Stimulated activated naive CD8-positive, alpha-beta T cell treated with anti-CD3 and anti-CD28 coated beads, Interleukin-15, Interleukin-2, amounts not matched to agents 100 U/mL and 50 U/mL, for 24 hours (primary cell): ENCODE results near the gene MRPL19.
A peak's percentile ranks its signal among the peaks of the same experiment; 100 is the strongest.

Experiments
- ATAC-seq: fragments of 150-1000 bp; cut with Tn5 transposase; one replicate; pipeline ENCODE4 v1.10.0; 2021
- DNase-seq: peaks from one replicate; pipeline ENCODE4 v3.0.0; 2021

Gene MRPL19

DNA sequence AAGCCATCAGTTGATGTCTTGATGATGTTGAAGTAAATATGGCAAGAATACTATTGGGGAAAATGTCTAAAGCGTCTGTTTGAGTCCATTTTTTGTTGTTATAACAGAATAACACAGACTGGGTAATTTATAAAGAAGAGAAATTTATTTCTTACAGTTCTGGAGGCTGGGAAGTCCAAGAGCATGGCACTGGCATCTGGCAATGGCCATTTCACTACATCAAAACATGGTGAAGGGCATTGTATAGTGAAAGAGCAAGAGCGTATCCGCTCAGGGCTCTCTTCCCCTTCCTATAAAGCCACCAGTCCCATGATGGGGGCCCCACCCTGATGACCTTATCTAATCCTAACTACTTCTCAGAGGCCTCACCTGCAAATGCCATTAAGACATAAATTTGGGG, 29.6 kb upstream of the MRPL19 start:
- ATAC-seq (no peak), DNase-seq (no peak)

DNA sequence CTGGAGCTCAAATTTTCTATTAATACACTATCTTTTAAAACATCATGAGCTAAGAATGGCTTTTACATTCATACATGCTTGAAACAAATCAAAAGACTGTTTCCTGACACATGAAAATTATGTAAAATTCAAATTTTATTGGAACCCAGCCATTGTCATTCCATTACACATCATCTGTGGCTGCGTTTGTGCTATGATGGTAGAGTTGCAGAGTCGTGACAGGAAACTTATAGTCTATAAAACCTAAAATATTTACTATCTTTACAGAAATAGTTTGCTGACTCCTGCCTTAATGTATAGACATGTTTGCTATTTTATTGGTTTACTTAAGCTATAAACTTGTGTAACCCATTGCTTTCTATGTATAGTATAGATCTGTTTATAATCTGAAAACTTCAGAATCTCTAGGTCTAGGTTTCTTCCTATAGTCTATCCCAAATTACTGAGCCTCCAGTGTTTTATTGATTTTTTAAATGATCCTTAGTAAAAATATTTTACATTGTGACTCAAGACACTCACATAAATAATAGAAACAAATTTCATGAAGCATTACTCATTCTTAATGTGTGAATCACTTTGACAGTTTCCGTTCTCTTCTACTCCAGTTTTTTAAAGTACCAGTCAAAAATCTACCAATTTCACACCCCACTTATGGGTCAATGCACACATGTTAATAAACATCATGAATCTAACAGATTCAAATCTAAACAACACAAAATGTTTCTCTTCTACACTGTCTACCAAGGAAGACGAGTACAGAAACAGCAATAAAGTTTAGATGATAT, 26.4 kb upstream of the MRPL19 start:
- ATAC-seq (no peak), DNase-seq (no peak)

DNA sequence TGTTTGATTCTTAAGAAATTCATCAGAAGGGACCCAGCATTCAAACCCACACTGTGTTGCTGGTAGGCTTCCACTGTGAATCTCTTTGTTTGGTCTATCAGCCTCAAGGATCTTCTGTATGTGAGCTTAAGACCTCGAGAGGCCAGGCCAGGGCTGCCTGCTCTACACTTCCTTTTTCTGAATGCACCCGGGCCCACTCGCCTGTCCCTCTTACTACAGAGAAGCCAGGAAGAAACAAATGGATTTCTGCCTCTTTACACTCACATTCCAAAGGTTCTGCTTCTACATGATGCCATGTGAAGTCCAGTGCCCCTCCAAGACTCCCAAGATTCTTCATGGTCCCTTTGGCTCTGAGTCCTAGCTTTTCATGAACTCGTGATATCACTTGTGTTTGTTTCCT, 25.4 kb upstream of the MRPL19 start:
- DNase-seq (no peak), ATAC-seq (no peak)

DNA sequence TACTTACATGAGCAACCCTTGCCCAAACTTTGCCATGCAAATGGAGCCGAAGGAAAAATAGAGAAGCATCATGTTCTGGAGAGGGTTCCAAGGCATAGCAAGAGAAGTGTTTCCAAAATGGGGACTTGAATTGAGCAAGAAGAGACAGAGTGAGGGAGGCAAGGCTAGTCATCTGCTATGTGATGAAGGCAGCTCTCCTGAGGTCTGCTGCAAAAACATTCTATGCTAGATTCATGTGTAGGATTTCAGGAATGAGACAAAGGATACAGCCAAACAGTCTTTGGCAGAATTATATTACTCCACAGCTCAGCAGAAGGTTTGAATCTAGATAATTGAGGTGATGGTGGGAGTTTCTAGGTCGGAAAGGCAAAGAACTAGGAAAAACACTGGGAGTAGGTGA, 24.1 kb upstream of the MRPL19 start:
- ATAC-seq (no peak), DNase-seq (no peak)

DNA sequence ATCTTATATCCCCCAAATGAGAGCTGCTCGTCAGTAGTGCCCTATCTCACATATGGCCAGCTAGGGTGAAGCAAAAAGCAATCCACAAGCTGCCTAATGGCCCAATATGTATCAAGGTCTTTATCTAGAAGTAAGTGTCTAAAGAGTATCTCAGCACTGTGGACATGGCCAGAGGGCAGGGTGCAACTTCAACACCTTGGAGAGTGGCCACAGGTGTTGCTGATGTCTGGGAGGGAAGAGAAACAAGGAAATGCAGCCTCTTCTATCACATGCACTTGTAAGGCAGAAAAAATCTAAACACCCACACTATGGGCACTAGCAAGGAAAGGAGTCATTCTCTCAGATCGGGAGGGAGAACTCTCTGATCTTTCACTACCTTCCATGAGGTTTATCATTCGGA, 23.7 kb upstream of the MRPL19 start:
- no peak for ATAC-seq
- DNase-seq = no peak

DNA sequence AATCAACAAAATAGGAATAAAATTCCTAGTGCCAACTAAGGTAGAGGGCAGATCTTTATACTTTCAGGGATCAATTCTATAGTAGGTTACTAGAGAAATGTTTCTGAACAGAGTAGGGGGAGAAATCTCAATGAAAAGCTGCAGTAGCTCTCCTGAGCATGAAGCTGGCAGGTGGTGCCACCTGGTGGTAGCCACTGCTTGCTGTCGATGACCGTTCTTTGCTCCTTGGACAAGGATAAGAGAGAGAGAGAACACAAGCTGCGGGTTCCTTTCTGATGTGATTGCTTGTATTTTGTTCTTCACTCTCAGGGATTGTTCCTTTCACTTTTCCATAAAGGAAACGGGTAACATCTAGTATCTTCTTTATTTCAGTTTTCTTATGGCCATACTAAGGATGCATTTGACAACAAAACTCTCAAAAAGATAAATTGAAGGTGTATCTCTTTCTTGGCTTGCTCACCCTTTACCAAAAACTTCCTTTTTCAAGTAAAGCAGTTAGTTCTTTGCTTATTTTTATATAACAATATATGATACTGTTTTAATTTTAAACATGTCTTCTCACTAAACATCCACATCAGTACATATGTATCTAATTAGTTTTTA, 18.6 kb upstream of the MRPL19 start:
- ATAC-seq (peak; percentile 65), DNase-seq (peak; percentile 74)

DNA sequence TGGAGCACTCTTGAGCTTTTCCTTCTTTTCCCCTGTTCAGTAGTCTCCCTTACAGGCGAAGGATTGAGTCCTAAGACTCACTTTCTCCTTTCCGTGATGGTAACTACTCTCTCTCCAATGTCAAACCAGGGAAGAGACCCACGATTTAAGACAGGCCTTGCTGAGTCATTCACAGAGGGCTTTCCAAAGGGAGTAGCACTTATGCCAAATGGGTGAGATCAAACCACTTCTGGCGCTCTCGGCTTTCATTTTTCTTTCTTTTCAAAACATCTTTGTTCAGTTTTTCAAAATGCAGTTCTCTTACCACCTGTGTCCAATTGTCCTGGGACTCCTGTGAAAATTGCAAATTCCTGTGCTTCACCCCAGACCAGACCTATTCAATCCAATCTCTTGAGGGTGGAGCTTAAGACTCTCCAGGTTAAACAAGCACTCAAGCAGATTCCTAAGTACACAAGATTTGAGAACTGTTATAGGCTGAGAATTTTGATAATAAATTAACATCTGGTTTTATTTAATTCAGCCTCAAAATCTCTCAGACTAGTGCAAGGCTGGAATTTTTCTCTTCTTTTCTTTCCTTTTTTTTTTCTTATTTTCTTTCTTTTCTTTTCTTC, 14.4 kb upstream of the MRPL19 start:
- ATAC-seq = no peak
- no peak for DNase-seq

DNA sequence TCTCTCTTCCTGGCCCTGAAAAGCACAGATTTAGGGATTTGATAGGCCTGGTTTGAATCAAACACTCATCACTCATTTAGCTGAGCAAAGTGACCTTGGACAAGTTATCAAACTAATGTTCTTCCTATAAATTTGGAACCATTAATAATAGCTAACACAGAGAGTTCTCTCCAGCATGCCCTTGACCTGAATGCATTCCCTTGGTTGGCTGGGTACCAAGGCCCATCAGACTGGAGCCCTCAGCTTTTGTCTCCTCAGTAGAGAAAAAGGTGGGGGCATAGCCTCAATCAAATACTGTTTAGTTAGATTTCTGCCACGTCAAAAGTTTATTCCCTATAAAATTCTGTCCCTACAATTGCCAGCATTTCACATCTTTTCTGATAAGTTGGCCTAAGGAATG, 13.8 kb upstream of the MRPL19 start:
- ATAC-seq = no peak
- no peak for DNase-seq

DNA sequence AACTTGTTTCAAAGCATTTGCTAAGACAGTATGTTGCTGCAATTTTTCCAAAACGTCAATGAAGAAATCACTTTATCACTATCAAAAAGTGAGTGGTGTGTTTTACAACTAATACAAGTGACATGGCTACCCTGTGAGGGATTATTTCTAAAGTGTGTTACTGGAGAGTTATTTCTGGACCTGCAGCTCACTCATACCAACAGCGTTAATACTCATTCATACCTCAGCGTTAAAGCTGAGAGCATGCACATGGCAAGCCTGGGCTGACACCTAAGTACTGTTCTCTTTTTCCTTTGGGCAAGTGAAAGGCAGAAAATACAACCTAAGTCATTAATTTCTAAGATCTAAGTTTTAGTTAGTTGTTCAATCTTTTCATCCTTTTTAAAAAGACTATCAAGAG, 13.0 kb upstream of the MRPL19 start:
- ATAC-seq (no peak), DNase-seq (no peak)

DNA sequence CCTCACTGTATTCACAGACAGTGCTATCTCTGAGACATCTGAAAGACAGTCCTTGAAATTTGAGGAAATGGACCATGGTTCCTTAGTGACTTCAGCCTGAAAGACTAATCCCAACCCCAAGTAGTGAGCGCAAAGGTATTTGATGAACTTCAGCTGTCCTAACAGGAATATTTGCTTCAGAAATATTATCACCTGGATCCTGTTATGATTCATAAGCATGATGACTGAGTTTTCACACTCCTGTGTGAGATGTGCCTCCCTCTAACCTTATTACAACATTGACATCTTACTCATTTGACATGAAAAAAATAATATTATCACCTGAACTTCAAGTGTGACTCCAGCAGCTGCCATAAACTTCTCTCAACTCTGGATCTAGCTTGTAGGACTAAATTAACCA, 11.6 kb upstream of the MRPL19 start:
- no peak for DNase-seq

DNA sequence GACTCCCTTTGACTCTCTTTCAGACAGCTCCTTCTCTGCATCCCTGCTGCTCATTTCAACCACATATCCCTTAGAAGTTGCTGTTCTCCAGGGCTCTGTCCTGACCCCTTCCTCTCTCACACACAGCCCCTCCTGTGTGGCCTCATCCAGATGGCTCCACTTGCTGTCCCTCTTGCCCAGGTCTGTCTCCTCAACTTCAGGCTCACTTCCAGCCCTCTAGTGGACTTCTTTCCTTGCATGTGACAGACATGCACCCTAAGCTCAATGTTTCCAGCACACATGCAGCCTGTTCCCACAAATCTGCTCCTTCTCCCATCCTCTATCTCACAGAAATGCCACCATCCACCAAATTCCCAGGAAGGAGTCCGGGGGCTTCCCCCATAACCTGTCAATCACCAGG, 9.0 kb upstream of the MRPL19 start:
- no peak for DNase-seq

More for the DNA sequence above, 11.6 kb upstream of the MRPL19 start:
- ATAC-seq = no peak

DNA sequence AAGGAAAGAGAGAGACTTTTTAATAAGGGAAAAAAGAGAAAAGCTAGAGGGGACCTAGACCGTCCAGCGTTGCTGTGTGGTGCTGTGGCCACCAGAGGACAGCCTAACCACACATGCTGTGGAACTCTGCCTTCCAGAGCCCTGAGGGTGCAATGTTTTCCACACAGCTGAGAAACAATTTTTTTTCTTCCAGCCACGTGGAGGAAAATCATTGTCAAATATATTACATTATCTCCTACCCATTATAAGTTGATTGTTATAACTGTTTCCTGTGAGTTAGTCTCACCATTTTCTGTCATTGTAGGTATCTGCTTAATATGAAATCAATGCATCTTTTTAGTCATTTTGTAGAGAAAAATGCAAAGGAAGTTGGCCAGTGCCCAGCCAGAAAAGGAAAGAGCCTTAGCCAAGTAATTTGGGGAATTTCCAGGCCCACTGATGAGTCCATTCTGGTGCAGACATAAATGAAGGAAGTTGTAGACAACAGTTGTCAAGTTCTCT, 5.9 kb upstream of the MRPL19 start:
- ATAC-seq = peak; percentile 94

More for the DNA sequence above, 9.0 kb upstream of the MRPL19 start:
- ATAC-seq = no peak

DNA sequence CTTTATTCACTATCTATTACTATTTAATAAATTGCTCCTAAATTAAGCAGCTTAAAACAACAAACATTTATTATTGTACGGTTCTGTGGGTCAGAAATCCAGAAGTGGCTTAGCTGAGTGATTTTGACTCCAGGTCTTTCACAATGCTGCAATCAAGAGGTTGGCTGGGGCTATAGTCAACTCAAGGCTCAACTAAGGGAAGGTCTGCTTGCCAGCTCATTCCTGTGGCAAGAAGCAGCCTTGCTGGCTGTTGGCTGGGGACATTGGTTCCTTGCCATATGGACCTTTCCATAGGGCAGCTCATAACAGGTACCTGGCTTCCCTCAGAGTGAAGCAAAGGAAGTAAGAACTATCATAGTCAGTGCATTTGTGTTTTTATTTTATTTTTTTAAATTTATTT, 5.0 kb upstream of the MRPL19 start:
- ATAC-seq = no peak

More for the DNA sequence above, 5.9 kb upstream of the MRPL19 start:
- DNase-seq = peak; percentile 66

DNA sequence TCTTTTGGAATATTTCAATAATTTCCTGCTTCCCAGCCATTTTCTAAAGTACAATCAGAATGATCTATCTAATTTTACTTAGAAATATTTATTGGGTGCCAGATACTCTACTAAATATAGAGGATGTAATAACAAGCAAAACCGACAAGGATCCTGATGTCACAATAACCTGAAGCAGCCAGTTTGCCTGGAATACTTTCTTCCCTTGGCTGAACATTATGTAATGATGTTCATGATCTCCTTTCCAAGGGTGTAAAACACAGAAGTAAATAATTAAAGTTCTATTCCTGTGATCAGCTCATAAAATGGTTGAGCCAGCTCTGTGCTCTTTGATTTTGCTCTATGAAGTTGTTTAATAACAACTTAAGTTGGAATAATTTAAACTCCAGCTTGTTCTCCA, 2.6 kb upstream of the MRPL19 start:
- DNase-seq (no peak), ATAC-seq (no peak)

More for the DNA sequence above, 5.0 kb upstream of the MRPL19 start:
- DNase-seq = no peak

DNA sequence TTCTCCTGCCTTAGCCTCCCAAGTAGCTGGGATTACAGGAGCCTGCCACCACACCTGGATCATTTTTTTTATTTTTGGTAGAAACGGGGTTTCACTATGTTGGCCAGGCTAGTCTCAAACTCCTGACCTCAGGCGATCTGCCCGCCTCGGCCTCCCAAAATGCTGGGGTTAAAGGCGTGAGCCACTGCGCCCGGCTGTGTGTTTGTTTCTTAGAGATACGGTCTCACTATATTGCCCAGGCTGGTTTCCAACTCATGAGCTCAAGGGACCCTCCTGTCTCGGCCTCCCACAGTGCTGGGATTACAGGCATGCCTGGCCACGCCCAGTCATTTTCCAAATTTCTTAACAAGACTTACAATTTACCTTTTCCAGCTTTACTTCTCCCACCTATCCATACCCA, 940 bp upstream of the MRPL19 start:
- ATAC-seq (no peak), DNase-seq (no peak)

DNA sequence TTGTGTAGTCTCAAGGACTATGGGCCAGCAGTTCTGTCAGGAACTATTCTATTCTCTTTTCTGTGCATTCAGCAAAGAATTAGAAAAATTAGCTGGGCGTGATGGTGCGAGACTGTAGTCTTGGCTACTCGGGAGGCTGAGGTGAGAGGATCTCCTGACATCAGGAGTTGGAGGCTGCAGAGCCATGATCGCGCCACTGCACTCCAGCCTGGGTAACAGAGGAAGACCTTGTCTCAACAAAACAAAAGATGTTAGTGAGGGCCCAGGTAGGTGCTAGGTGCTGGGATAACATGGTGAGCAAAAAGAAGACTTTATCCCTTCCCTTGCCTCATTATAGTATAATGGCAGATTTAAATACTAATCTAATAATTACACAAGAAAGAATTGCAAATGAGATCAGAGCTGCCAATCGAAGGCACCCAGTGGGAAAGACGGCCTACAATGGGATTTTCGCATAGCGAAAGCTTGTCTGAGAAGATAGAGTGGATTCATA, 447 bp upstream of the MRPL19 start:
- ATAC-seq (no peak), DNase-seq (no peak)

DNA sequence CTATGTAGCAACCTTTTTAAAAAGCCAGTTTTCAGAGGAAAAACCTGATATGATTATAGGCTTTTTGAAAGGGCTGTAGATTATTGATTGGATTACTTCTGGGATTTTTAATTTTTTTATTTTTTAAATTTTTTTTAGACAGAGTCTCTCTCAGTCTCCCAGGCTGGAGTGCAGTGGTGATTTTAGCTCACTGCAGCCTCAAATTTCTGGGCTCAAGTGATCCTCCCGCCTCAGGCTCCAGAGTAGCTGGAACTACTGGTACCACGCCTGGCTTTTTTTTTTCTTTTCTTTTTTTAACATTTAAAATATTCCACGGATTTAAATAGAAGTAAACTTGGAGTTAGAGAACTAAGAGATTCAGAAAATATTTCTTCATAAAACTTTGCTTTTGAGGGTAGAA, 1.2 kb downstream of the MRPL19 start:
- DNase-seq = no peak

DNA sequence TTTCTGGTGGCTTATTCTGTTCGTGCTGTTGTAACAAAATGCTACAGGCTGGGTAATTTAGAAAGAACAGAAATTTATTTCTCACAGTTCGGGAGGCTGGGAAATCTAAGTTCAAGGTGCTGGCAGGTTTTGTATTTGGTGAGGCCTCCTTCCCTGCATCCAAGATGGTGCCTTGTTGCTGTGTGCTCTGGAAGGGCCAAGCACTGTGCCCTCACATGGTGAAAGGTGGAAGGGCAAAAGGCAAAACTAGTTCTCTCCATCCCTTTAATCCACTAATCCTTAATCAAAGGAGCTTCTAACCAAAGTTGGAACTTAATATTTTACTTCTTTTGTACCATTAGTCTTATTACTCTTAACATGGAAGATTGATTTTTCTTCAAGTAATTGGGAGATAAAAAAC, 7.4 kb downstream of the MRPL19 start:
- DNase-seq = no peak
- ATAC-seq = no peak

More for the DNA sequence above, 1.2 kb downstream of the MRPL19 start:
- no peak for ATAC-seq

DNA sequence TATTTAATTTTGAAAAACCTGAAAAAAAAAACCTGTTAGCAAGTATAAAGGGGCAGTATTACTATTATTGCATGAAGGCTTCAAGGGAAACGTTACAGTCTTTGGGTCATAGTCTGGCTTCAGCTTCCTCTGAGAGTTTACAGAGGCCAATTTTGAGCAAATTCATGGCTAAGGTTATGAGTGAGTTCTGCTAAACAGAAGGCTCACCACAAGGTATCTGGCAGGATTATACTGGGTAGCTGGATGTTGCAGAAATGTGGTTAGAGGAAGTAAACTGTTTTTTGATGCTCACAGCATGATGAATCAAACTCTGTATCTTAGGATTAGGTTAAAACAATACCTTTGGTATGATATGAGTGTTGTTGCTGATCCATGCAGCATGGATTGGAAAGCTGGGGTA, 9.3 kb downstream of the MRPL19 start:
- DNase-seq = no peak
- no peak for ATAC-seq

DNA sequence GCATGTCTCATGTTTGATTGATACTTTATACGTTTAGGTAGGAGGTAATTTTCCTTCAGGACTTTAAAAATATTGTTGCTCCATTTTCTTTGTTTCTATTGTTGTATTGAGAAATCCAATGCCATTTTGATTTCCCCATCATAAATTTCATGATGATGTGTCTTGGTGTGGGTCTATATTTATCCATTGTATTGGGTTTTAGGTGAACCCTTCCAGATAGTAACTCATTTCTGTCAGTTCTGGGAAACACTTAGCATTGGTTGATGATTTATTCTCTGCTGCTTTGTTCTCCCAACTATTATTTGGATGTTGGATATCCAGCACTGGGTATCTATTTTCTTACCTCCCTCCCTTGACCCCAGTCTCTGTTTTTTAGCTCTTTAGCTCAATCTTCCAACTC, 10.0 kb downstream of the MRPL19 start:
- DNase-seq (no peak), ATAC-seq (no peak)

DNA sequence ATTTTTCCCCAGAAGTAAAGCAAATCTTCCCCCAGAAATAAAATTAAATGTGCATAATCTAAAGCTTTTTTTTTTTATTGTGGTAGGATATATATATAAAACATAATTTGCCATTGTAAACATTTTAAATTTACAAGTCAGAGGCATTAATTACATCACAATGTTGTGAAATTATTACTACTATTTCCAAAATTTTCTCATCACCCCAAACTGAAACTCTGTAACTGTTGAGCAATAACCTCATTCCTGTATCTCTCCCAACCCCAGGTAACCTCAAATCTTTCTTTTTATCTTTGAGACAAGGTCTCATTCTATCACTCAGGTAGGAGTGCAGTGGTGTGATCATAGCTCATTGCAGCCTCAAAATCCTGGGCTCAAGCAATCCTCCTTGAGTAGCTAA, 11.2 kb downstream of the MRPL19 start:
- DNase-seq = no peak
- ATAC-seq = no peak

DNA sequence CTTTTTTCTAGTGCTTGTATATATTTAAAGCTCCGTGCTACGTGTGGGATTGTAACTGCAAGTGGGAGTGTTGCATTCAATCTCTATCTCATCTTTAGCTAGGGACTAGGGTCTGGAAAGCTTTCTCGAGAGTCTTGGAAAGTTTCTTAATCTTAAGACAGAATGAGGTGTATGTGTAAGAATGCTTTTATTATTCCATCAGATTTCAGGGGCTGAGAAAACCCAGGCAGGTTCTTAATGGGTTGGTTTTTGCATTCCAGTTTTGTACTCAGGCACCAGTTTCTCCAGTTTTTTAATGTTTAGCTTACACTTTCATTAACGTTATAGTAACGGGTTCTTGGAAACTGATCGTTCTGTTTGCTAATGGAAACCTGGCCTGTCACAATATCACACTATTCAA, 20.3 kb downstream of the MRPL19 start:
- DNase-seq = no peak
- ATAC-seq = no peak

DNA sequence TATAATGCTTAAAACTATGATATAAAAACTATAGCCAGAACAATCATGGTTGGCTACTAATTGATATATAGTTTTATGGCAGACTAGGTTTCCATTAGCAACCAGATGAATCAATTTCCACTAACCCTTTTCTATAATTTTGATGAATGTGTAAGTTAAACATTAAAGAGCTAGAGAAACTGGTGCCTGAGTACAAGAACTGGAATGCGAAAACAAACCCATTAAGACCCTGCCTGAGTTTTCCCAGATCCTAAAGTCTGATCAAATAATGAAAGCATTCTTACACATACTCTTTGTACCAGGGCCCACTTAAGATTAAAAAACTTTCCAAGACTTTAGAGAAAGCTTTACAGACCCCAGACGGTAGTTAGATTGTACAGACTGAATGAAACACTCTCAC, 21.3 kb downstream of the MRPL19 start:
- DNase-seq = no peak
- ATAC-seq = no peak
